DND-41 (cell line): ENCODE measurements around the gene CDCA8.
"Not testable (repeated sequence)": the region's sequence is repeated elsewhere in the genome, so short reads cannot be mapped to it uniquely, and the experiment has no call there.

Experiments used
- ATAC-seq: fragments of 200-7000 bp; cut with Tn5 transposase; 3 replicates; pipeline ENCODE4 v1.9.1; 2021; ENCODE audit warnings: low read depth; ENCODE audit not compliant: insufficient read depth
- DNase-seq: peaks from one replicate; pipeline ENCODE4 v3.0.0-alpha.2; 2020
- H2AFZ ChIP-seq: 2 replicates; pipeline ENCODE4 v1.6.0; 2012; ENCODE audit warnings: low read depth, low read length
- H3K27ac ChIP-seq: 2 replicates; pipeline ENCODE4 v1.5.1; 2012; ENCODE audit warnings: low read length, inconsistent platforms
- H3K27me3 ChIP-seq: fragments of 200-600 bp; sonication (generic); 2 replicates; pipeline ENCODE4 v1.6.0; 2012; ENCODE audit warnings: low read length, mild to moderate bottlenecking, inconsistent platforms; ENCODE audit not compliant: insufficient read depth, poor library complexity
- H3K36me3 ChIP-seq: 2 replicates; pipeline ENCODE4 v1.5.1; 2012; ENCODE audit warnings: low read length, inconsistent platforms; ENCODE audit not compliant: insufficient read depth
- H3K4me1 ChIP-seq: 2 replicates; pipeline ENCODE4 v1.5.1; 2012; ENCODE audit warnings: mild to moderate bottlenecking, low read length; ENCODE audit not compliant: insufficient read depth
- H3K4me2 ChIP-seq: 2 replicates; pipeline ENCODE4 v1.6.0; 2012; ENCODE audit warnings: mild to moderate bottlenecking, moderate library complexity, low read length, inconsistent platforms; ENCODE audit not compliant: insufficient read depth
- H3K4me3 ChIP-seq, 2 experiments: fragments of 200-600 bp in 1 of 2; shearing (Covaris generic) in 1 of 2; 2 replicates each; pipeline ENCODE4 v1.5.1; 2012 to 2016; ENCODE audit warnings: inconsistent platforms in 2 of 2, low read length in 2 of 2, mild to moderate bottlenecking in 2 of 2, low read depth in 1 of 2, moderate library complexity in 1 of 2
- H3K79me2 ChIP-seq: 2 replicates; pipeline ENCODE4 v1.6.0; 2012; ENCODE audit warnings: low read length, inconsistent platforms; ENCODE audit not compliant: insufficient read depth
- H3K9ac ChIP-seq: 2 replicates; pipeline ENCODE4 v1.6.0; 2012; ENCODE audit warnings: low read depth, mild to moderate bottlenecking, inconsistent platforms, low read length, moderate library complexity
- H3K9me3 ChIP-seq: 2 replicates; pipeline ENCODE4 v1.5.1; 2012; ENCODE audit warnings: low read length, moderate library complexity, mild to moderate bottlenecking, inconsistent platforms; ENCODE audit not compliant: insufficient read depth, severe bottlenecking
- H4K20me1 ChIP-seq: 2 replicates; pipeline ENCODE4 v1.6.0; 2012; ENCODE audit warnings: low read length; ENCODE audit not compliant: insufficient read depth
- EZH2 ChIP-seq: IDR thresholded peaks from 3 replicates; pipeline ENCODE4 v1.6.1; 2012; ENCODE audit warnings: borderline replicate concordance, low read depth, mild to moderate bottlenecking, moderate library complexity, low read length, inconsistent platforms; ENCODE audit not compliant: severe bottlenecking
- TF ChIP-seq, protein P1 (sequence below): IDR thresholded peaks from 2 replicates; pipeline ENCODE4 v1.5.1; 2012; ENCODE audit warnings: borderline replicate concordance, low read length, moderate library complexity, mild to moderate bottlenecking; ENCODE audit not compliant: poor library complexity, severe bottlenecking; ENCODE audit errors: extremely low read depth

Gene CDCA8

DNA sequence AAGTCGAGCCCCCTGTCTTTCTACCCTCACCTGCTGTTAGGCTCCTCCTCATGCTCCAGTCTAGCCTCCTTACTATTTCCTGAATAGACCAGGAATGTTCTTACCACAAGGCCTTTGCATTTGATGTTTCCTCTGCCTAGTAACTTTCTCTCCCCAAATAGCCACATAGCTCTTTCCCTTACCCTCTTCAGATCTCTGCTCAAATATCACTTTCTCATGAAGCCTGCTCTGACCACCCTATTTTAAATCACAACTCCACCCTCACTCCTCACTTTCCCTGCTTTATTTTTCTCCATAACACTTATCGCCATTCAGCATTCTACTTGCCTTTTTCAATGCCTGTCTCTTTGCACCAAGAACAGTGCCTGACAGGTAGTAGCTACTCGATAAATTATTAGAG, 6.6 kb upstream of the CDCA8 start:
- H3K27me3 ChIP-seq: no peaks in the 10 kb centered on the region
- peaks cover 23% of the 10 kb centered on the region; the same call in 1 of the 2 replicates for H4K20me1 ChIP-seq
- peaks cover 23% of the 10 kb centered on the region for H3K79me2 ChIP-seq
- H3K9me3 ChIP-seq: no peaks in the 10 kb centered on the region
- TF ChIP-seq, protein P1, sequence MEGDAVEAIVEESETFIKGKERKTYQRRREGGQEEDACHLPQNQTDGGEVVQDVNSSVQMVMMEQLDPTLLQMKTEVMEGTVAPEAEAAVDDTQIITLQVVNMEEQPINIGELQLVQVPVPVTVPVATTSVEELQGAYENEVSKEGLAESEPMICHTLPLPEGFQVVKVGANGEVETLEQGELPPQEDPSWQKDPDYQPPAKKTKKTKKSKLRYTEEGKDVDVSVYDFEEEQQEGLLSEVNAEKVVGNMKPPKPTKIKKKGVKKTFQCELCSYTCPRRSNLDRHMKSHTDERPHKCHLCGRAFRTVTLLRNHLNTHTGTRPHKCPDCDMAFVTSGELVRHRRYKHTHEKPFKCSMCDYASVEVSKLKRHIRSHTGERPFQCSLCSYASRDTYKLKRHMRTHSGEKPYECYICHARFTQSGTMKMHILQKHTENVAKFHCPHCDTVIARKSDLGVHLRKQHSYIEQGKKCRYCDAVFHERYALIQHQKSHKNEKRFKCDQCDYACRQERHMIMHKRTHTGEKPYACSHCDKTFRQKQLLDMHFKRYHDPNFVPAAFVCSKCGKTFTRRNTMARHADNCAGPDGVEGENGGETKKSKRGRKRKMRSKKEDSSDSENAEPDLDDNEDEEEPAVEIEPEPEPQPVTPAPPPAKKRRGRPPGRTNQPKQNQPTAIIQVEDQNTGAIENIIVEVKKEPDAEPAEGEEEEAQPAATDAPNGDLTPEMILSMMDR: no peak
- TF ChIP-seq EZH2: no peak
- H3K4me1 ChIP-seq: peaks cover 19% of the 10 kb centered on the region
- H2AFZ ChIP-seq: no peak overlapping the region
- H3K36me3 ChIP-seq: peaks cover 58% of the 10 kb centered on the region
- ATAC-seq (no peak), DNase-seq (no peak)
- H3K27ac ChIP-seq: no peak overlapping the region
- H3K4me3 ChIP-seq: no peak overlapping the region
- H3K9ac ChIP-seq: no peak overlapping the region
- no peak overlapping the region for H3K4me2 ChIP-seq

DNA sequence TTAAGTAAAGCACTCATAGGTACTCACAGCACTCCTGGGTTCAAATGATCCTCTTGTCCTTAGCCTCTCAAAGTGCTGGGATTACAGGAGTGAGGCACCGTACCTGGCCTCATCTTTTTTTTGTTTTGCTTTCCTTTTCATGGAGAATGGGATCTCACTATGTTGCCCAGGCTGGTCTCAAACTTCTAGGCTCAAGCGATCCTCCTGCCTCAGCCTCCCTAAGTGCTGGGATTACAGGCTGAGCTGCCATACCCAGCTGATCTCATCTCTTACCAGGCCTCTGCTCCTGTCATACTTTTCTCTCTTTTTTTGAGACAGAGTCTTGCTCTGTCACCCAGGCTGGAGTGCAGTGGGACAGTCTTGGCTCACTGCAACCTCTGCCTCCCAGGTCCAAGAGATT, 4.6 kb upstream of the CDCA8 start:
- H3K4me2 ChIP-seq, H3K27me3 ChIP-seq, H3K9ac ChIP-seq, H3K27ac ChIP-seq, H2AFZ ChIP-seq, DNase-seq, ATAC-seq, H3K9me3 ChIP-seq, H3K4me3 ChIP-seq: not testable (repeated sequence)
- Histone ChIP-seq H3K4me1 (peaks cover 28% of the 10 kb centered on the region), H3K79me2 (peaks cover 40% of the 10 kb centered on the region), H4K20me1 (peaks cover 26% of the 10 kb centered on the region; the same call in 1 of the 2 replicates), H3K36me3 (peaks cover 48% of the 10 kb centered on the region)

DNA sequence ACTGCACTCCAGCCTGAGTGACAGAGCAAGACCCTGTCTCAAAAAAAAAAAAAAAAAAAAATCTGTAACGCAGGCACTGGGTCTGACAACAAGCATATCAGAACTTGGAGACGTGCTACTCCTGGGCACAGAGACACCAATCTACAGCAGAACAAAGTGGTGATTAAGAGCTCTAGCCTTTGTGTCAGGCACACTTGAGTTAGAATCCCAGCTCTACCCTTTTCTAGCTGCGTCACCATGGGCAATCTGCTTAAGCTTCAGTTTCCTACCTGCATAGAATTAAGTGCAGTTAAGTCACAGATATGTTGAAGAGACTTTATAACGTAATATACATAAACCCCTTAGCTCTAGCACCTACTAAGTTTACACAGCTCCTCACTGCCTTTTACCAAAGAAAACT, 3.4 kb upstream of the CDCA8 start:
- H3K27ac ChIP-seq: 0 out of 2 replicates have a peak overlapping the region, but pooled peaks have one; percentile 67
- no peaks in the 10 kb centered on the region for H3K9me3 ChIP-seq
- peaks cover 16% of the 10 kb centered on the region; the same call in 1 of the 2 replicates for H4K20me1 ChIP-seq
- DNase-seq (no peak), ATAC-seq (no peak)
- H2AFZ ChIP-seq: no peak overlapping the region
- H3K4me3 ChIP-seq: peak overlapping the region; percentile 51 to 89; a peak in 3 of 4 replicates
- peaks cover 51% of the 10 kb centered on the region for H3K79me2 ChIP-seq
- peaks cover 40% of the 10 kb centered on the region for H3K36me3 ChIP-seq
- H3K9ac ChIP-seq: peak overlapping the region; percentile 63
- peaks cover 40% of the 10 kb centered on the region for H3K4me1 ChIP-seq
- H3K27me3 ChIP-seq: no peaks in the 10 kb centered on the region
- TF ChIP-seq, protein P1: no peak
- no peak for TF ChIP-seq EZH2
- H3K4me2 ChIP-seq: peak overlapping the region; percentile 96

DNA sequence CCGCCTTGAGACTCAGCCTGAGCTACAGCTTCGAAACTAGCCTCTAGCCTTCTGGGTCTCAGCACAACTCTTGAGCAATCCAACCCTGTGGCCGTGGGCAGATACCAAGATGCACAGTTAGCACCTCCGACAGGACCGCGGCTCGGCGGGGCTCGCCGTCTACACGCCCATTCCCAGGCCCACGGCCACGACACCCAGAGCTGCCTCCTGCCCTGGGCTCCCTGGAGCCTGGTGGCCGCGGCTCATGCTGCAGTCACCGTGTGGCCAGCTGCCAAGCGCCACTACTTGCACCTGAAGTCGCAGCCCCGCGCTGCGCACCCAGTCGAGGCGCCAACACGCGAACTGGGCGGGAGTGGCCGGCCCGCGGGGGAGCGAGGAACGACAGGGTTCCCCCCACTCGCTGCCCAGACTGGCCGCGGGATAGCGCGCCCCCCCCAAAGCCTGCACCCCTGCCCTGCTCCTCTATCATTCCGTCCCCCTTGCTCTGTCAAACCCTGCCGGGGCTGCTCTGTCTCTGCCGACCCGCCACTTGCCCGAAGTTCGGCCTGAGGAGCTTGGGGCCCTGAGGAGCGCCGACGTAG, 729 bp upstream of the CDCA8 start:
- peaks cover 50% of the 10 kb centered on the region for H3K4me1 ChIP-seq
- H3K27ac ChIP-seq: peak overlapping the region; percentile 70
- peak; percentile 33 for DNase-seq
- H3K4me3 ChIP-seq: peak overlapping the region; percentile 57 to 89; a peak in 3 of 4 replicates
- peak overlapping the region; percentile 92 for H3K9ac ChIP-seq
- H3K9me3 ChIP-seq: no peaks in the 10 kb centered on the region
- peaks cover 46% of the 10 kb centered on the region for H3K36me3 ChIP-seq
- peaks cover 65% of the 10 kb centered on the region for H3K79me2 ChIP-seq
- peak; percentile 8 for ATAC-seq
- no peaks in the 10 kb centered on the region for H3K27me3 ChIP-seq
- peaks cover 15% of the 10 kb centered on the region; the same call in 1 of the 2 replicates for H4K20me1 ChIP-seq
- H3K4me2 ChIP-seq: peak overlapping the region; percentile 96
- peak overlapping the region; percentile 81 for H2AFZ ChIP-seq
- TF ChIP-seq, protein P1: no peak
- no peak for TF ChIP-seq EZH2
